Fibroblast of gingiva (primary cell): ENCODE results near the gene IL4.
"Not testable (repeated sequence)": the region's sequence is repeated elsewhere in the genome, so short reads cannot be mapped to it uniquely, and the experiment has no call there.

Experiments
- DNase-seq: peaks from one replicate; pipeline ENCODE4 v3.0.0-alpha.2; 2011; ENCODE audit warnings: low read depth

IL4 gene

GRCh38 chr5:132674671-132675506 is 1.1 kb downstream of the IL4 start:
- DNase-seq, result peak; percentile 88

GRCh38 chr5:132675936-132676689 is 2.3 kb downstream of the IL4 start:
- no peak for DNase-seq

- peak; percentile 63 for DNase-seq
These were observed 3.4 kb downstream of the IL4 start for GRCh38 chr5:132677191-132677590.

GRCh38 chr5:132677682-132678400 is 4.1 kb downstream of the IL4 start:
- DNase-seq, result no peak

GRCh38 chr5:132678735-132679134 is 4.9 kb downstream of the IL4 start:
- no peak for DNase-seq

- DNase-seq, result no peak
These were observed 5.4 kb downstream of the IL4 start for GRCh38 chr5:132679166-132679565.

- no peak for DNase-seq
These were observed 6.1 kb downstream of the IL4 start for GRCh38 chr5:132679717-132680380.

- no peak for DNase-seq
These were observed 7.1 kb downstream of the IL4 start for GRCh38 chr5:132680780-132681475.

GRCh38 chr5:132681476-132681831 is 7.7 kb downstream of the IL4 start:
- no peak for DNase-seq

- no peak for DNase-seq
These were observed 8.2 kb downstream of the IL4 start for GRCh38 chr5:132681983-132682382.

- DNase-seq, result no peak
These were observed 10.7 kb downstream of the IL4 start for GRCh38 chr5:132684491-132684890.

- DNase-seq, result no peak
These were observed 11.3 kb downstream of the IL4 start for GRCh38 chr5:132684922-132685720.

GRCh38 chr5:132686193-132686592 is 12.4 kb downstream of the IL4 start:
- DNase-seq, result no peak

- DNase-seq, result no peak
These were observed 14.2 kb downstream of the IL4 start for GRCh38 chr5:132687995-132688394.

- DNase-seq, result no peak
These were observed 14.9 kb downstream of the IL4 start for GRCh38 chr5:132688536-132689339.

GRCh38 chr5:132689513-132689912 is 15.7 kb downstream of the IL4 start:
- DNase-seq, result no peak

GRCh38 chr5:132690156-132690555 is 16.4 kb downstream of the IL4 start:
- DNase-seq, result no peak

- not testable (repeated sequence) for DNase-seq
These were observed 18.2 kb downstream of the IL4 start for GRCh38 chr5:132691755-132692631.

- DNase-seq, result no peak
These were observed 18.8 kb downstream of the IL4 start for GRCh38 chr5:132692632-132692967.
